GM18867 (cell line): ENCODE results near the gene SENP1.

Experiments
- ATAC-seq: cut with Tn5 transposase; IDR thresholded peaks from one replicate; pipeline ENCODE4 v1.9.1; 2021; ENCODE audit warnings: mild to moderate bottlenecking, moderate library complexity; ENCODE audit not compliant: unreplicated experiment

The SENP1 gene

GRCh38 chr12:48001505-48002413 is 104.1 kb downstream of the SENP1 start:
- no peak for ATAC-seq

- ATAC-seq, result no peak
These were observed 104.9 kb downstream of the SENP1 start for GRCh38 chr12:48000878-48001504.

GRCh38 chr12:47999816-48000215 is 106.1 kb downstream of the SENP1 start:
- ATAC-seq, result no peak

- no peak for ATAC-seq
These were observed 108.6 kb downstream of the SENP1 start for GRCh38 chr12:47997321-47997720.

- ATAC-seq, result no peak
These were observed 109.9 kb downstream of the SENP1 start for GRCh38 chr12:47995981-47996401.

- ATAC-seq, result no peak
These were observed 112.4 kb downstream of the SENP1 start for GRCh38 chr12:47993491-47993890.
